ENCODE results near the gene CLECL1. TPM values are rescaled to one million over a fixed set of nuclear protein-coding genes. Genes with fewer than 3 reads are reported as not detected.

The CLECL1 gene
- total and polyA plus RNA-seq, 2 donors (not counting 3 experiments of a cell fraction or from before 2014, with no cell fraction given): not detected

- Histone ChIP-seq H3K9me3 (replicated peaks; ENCODE audit: control insufficient read depth, insufficient read depth, low read length) (no peaks in the 10 kb centered on the region), H3K27me3 (ENCODE audit: control insufficient read depth in 2 of 2, insufficient read depth in 2 of 2, low read length in 2 of 2) (no peaks in the 10 kb centered on the region), H4K20me1 (replicated peaks; ENCODE audit: control insufficient read depth, extremely low read depth, insufficient read depth, low read length) (no peaks in the 10 kb centered on the region), H3K4me1 (ENCODE audit: control insufficient read depth, extremely low read depth, insufficient read depth, low read length) (peaks cover 11% of the 10 kb centered on the region), H3K4me2 (ENCODE audit: insufficient read depth, low read length) (no peak overlapping the region), H3K9ac (replicated peaks; ENCODE audit: extremely low read depth, insufficient read depth, low read length) (no peak overlapping the region), H3K27ac (ENCODE audit: insufficient read depth, low read depth, low read length) (no peak overlapping the region), H3K4me3 (replicated peaks in 1 of 3; ENCODE audit: insufficient read depth in 1 of 3, low read depth in 1 of 3, low read length in 3 of 3) (no peak overlapping the region), H3K9me1 (replicated peaks; ENCODE audit: control insufficient read depth, extremely low read depth, insufficient read depth, low read length) (no peaks in the 10 kb centered on the region), H2AFZ (ENCODE audit: low read depth, low read length) (no peak overlapping the region), H3K79me2 (ENCODE audit: control insufficient read depth, insufficient read depth, low read length) (no peaks in the 10 kb centered on the region), H3K36me3 (ENCODE audit: control insufficient read depth in 2 of 2, extremely low read depth in 1 of 2, insufficient read depth in 2 of 2, low read length in 2 of 2) (no peaks in the 10 kb centered on the region)
- dilution Hi-C loops (cut with MboI; ENCODE audit: extremely low pct_ligation_motif_present, low sequenced_read_pairs): no loop called here
- intact Hi-C loops (cut with micrococcal nuclease): loop anchor here (10.0 kb wide), 1 partner anchor 805 kb away; no protein-coding TSS in a partner anchor
- DNase-seq (ENCODE audit: low read depth, low spot score): no peak
- CTCF ChIA-PET: interaction anchor here (3.2 kb wide), 1 partner anchor 9 kb away, joined by 30 read pairs; no protein-coding TSS in a partner anchor
- TF ChIP-seq POLR2A (IDR thresholded peaks at IDR 0.05; ENCODE audit: low read depth, low read length) (no peak), JUN (IDR thresholded peaks at IDR 0.05; ENCODE audit: borderline replicate concordance, insufficient read depth, insufficient read length, low read depth) (no peak), POLR2AphosphoS5 (IDR thresholded peaks at IDR 0.05; ENCODE audit: insufficient read depth, low read depth, low read length) (no peak), MAX (IDR thresholded peaks at IDR 0.05; ENCODE audit: insufficient read depth, insufficient read length) (no peak), FOS (IDR thresholded peaks at IDR 0.05; ENCODE audit: borderline replicate concordance, insufficient read depth, low read length) (no peak), GATA2 (IDR thresholded peaks at IDR 0.05; ENCODE audit: insufficient read depth, insufficient read length, low read depth, low read length) (no peak), CTCF (IDR thresholded peaks at IDR 0.05; ENCODE audit: extremely low read depth in 1 of 2, insufficient read depth in 1 of 2, low read depth in 1 of 2, low read length in 2 of 2) (no peak), MYC (IDR thresholded peaks at IDR 0.05; ENCODE audit: low read depth, low read length) (no peak), EZH2 (IDR thresholded peaks at IDR 0.05; ENCODE audit: borderline replicate concordance, low read depth, low read length, severe bottlenecking) (no peak)
- FAIRE-seq: no peak
- POLR2A ChIA-PET: no interaction called here
- no TSS peak for BruUV-seq (replicated peaks)
Measured at GRCh38 chr12:9759694-9760093, 26.8 kb upstream of the CLECL1 start.
